ENCODE data around the gene STX18. TPM values are rescaled to one million over a fixed set of nuclear protein-coding genes. Genes with fewer than 3 reads are reported as not detected.

The STX18 gene
- total RNA-seq, 1 experiment from 2014 or later, result 18.5 TPM

- Histone ChIP-seq H3K4me3 (replicated peaks in 1 of 2; ENCODE audit: low read depth in 1 of 2, low read length in 2 of 2) (no peak overlapping the region), H3K9me3 (ENCODE audit: control insufficient read depth in 1 of 2, insufficient read depth in 1 of 2, low read depth in 1 of 2, low read length in 2 of 2) (no peaks in the 10 kb centered on the region), H3K9me2 (ENCODE audit: insufficient read depth) (no peaks in the 10 kb centered on the region), H3K79me2 (ENCODE audit: insufficient read depth, low read length) (no peaks in the 10 kb centered on the region), H3K36me3 (ENCODE audit: control insufficient read depth in 1 of 2, insufficient read depth in 2 of 2, low read length in 2 of 2) (peaks cover 0 to 9% of the 10 kb centered on the region in 2 experiments; a peak in 1 of 4 replicates), H4K20me1 (ENCODE audit: insufficient read depth) (no peaks in the 10 kb centered on the region), H3K4me2 (ENCODE audit: low read length) (no peak overlapping the region), H3K9ac (ENCODE audit: low read length) (no peak overlapping the region), H3K27ac (ENCODE audit: low read depth, low read length) (no peak overlapping the region), H2AFZ (ENCODE audit: low read depth, low read length, poor library complexity, severe bottlenecking) (no peak overlapping the region), H3K4me1 (ENCODE audit: control insufficient read depth in 1 of 2, insufficient read depth in 2 of 2, low read length in 2 of 2) (no peaks in the 10 kb centered on the region), H3K27me3 (ENCODE audit: insufficient read depth, low read length) (no peaks in the 10 kb centered on the region)
- ChIA-PET RAD21 (ENCODE audit: low non-redundant PET in 1 of 2, low total read pairs in 2 of 2, uncharacterized antibody in 2 of 2, unreplicated experiment in 2 of 2) (no interaction called here), POLR2A (no interaction called here), CTCF (no interaction called here)
- ATAC-seq (no peak), DNase-seq (ENCODE audit: low read depth, low spot score) (no peak)
- TF ChIP-seq REST (IDR thresholded peaks at IDR 0.05; ENCODE audit: low read depth) (no peak), MAX (IDR thresholded peaks at IDR 0.05) (no peak), POLR2A (IDR thresholded peaks at IDR 0.05; ENCODE audit: borderline replicate concordance, extremely low read depth, insufficient read depth, insufficient read length) (no peak), SP1 (IDR thresholded peaks at IDR 0.05; ENCODE audit: low read depth) (no peak), ATF3 (IDR thresholded peaks at IDR 0.05) (no peak), EZH2phosphoT487 (IDR thresholded peaks at IDR 0.05; ENCODE audit: borderline replicate concordance) (no peak), JUND (IDR thresholded peaks at IDR 0.05) (no peak), ZFX (IDR thresholded peaks at IDR 0.05) (no peak), CEBPB (IDR thresholded peaks at IDR 0.05; ENCODE audit: low read depth) (no peak), EZH2 (IDR thresholded peaks at IDR 0.05) (no peak), EGR1 (IDR thresholded peaks at IDR 0.05; ENCODE audit: low read depth) (no peak), YY1 (IDR thresholded peaks at IDR 0.05; ENCODE audit: extremely low read depth, insufficient replicate concordance, low read depth, low read length) (no peak), SRF (IDR thresholded peaks at IDR 0.05; ENCODE audit: low read depth) (no peak), CTCF (IDR thresholded peaks at IDR 0.05 in 2 of 3, conservative IDR thresholded peaks at IDR 0.05 in 1 of 3; ENCODE audit: borderline replicate concordance in 1 of 3, insufficient read depth in 1 of 3, low read depth in 2 of 3, low read length in 2 of 3) (no peak)
- intact Hi-C loops (cut with micrococcal nuclease), result no loop called here
- no TSS peak for BruUV-seq (replicated peaks)
Measured at GRCh38 chr4:4560642-4561041, 18.8 kb upstream of the STX18 start.
